Heart right ventricle (tissue), 16 donors: ENCODE measurements around the gene TAGLN3. TPM values are rescaled to one million over a fixed set of nuclear protein-coding genes. Genes with fewer than 3 reads are reported as not detected.

Source experiments
- ATAC-seq, 8 donors: fragments of 200-7000 bp; cut with Tn5 transposase; one replicate each; pipeline ENCODE4 v1.9.1; 2020; ENCODE audit warnings: mild to moderate bottlenecking in 8 of 8, moderate library complexity in 8 of 8, moderate number of reproducible peaks in 1 of 8
- DNase-seq, 2 donors: peaks; one replicate each; pipeline ENCODE4 v3.0.0-alpha.2; 2020
- H3K27ac ChIP-seq, 10 donors: fragments of 200-600 bp; sonication (generic) in 2 of 10; one replicate each; pipeline versions ENCODE4 v1.5.0 to v1.8.0; 2020 to 2022; ENCODE audit warnings: mild to moderate bottlenecking in 3 of 10
- H3K27me3 ChIP-seq, 7 donors: fragments of 200-600 bp; one replicate each; pipeline ENCODE4 v1.8.0; 2021 to 2022; ENCODE audit warnings: mild to moderate bottlenecking in 2 of 7
- H3K36me3 ChIP-seq, 9 donors: fragments of 200-600 bp; sonication (generic) in 1 of 9; one replicate each; pipeline versions ENCODE4 v1.5.0 to v1.8.0; 2020 to 2022; ENCODE audit warnings: mild to moderate bottlenecking in 2 of 9
- H3K4me1 ChIP-seq, 9 donors: fragments of 200-600 bp; sonication (generic) in 1 of 9; one replicate each; pipeline versions ENCODE4 v1.5.0 to v1.8.0; 2020 to 2022; ENCODE audit warnings: mild to moderate bottlenecking in 4 of 9
- H3K4me3 ChIP-seq, 10 donors: fragments of 200-600 bp; sonication (generic) in 2 of 10; one replicate each; pipeline versions ENCODE4 v1.5.0 to v1.8.0; 2020 to 2022; ENCODE audit warnings: mild to moderate bottlenecking in 7 of 10, moderate library complexity in 2 of 10
- H3K9me3 ChIP-seq, 11 donors: fragments of 200-600 bp in 10 of 11; sonication (generic) in 2 of 11; one replicate each; pipeline versions ENCODE4 v1.5.0 to v1.8.0; 2013 to 2022; ENCODE audit warnings: mild to moderate bottlenecking in 2 of 11, control low read depth in 1 of 11, moderate library complexity in 1 of 11
- WGBS, 2 donors: extraction: QIAGEN DNeasy Blood & Tissue Kit; methylation state at CpG; one replicate each; pipeline ENCODE4 v1.1.7; 2013; ENCODE audit warnings: inconsistent platforms in 1 of 2; 5-methylcytosine and 5-hydroxymethylcytosine counted together
- intact Hi-C, 10 donors: fragments of 100-400 bp; cut with DNase I; formaldehyde crosslinking; loops; one replicate each; pipeline versions ENCODE4 v1.11.1 to v1.14.2; 2022
- polyA plus RNA-seq, 2 donors: library from polyadenylated mRNA; stranded (reverse); fragments of 200-250 nt; gene quantifications; one replicate each; pipeline ENCODE4 v1.2.3, GENCODE V29; 2013
- total RNA-seq, 10 donors: library from RNA; stranded (reverse); fragmentation: NEBNext Ultra II Directional in 3 of 10; extraction: Animal tissue kit (Norgen Biotek cat#: 25700) in 3 of 10; gene quantifications; one replicate each; pipeline versions ENCODE4 v1.2.1 to v1.2.4, GENCODE V29; 2021 to 2023
- TF ChIP-seq, protein P1 (sequence below), 9 donors: fragments of 200-600 bp; sonication (generic) in 2 of 9; IDR thresholded peaks; one replicate each; pipeline versions ENCODE4 v1.5.0 to v1.8.0; 2021 to 2022; ENCODE audit warnings: antibody characterized with exemption in 9 of 9, mild to moderate bottlenecking in 5 of 9, moderate library complexity in 1 of 9
- donor health status: Arrhythmogenic right ventricular cardiomyopathy.
- donor health status: ischemic (EF 13 %, LVEDD 7.1; RV severe dilation, severe dysfunction).
- donor health status: healthy with polysubstance abuse.
- donor health status: DM: no; HTN: yes; CAD: no.
- donor health status: DM: no; HTN: no; CAD: no.
- donor health status: ischemic (EF 25% LVEDD 6.9; RV normal size, moderate dysfunction).
- donor health status: ischemic (EF 25% LVEDD 5.7; RV mildly dilated, moderate dysfunction).
- donor health status: healthy.
- donor health status: DM: yes; HTN: yes; CAD: no.
- donor health status: Ischemic cardiomyopathy.
- donor health status: ischemic (EF 35%, LVEDD 5.7; RV mildly dilated, moderate dysfunction).
- donor health status: nonischemic (EF 11% LVEDD 7.7; RV severe dilation, severe dysfunction).
- donor health status: DM: yes; HTN: yes; CAD: no.
- donor health status: PGD.
- donor health status: ischemic (EF 29% LVEDD 5.4; RV normal size, mild dysfunction).
- donor health status: nonischemic (EF 23%, LVEDD 6.1; RV moderate dilation, normal function).

TAGLN3 gene
- total and polyA plus RNA-seq, 12 donors = 0.10 to 1.1 (median 0.58) TPM; not detected in 3

DNA sequence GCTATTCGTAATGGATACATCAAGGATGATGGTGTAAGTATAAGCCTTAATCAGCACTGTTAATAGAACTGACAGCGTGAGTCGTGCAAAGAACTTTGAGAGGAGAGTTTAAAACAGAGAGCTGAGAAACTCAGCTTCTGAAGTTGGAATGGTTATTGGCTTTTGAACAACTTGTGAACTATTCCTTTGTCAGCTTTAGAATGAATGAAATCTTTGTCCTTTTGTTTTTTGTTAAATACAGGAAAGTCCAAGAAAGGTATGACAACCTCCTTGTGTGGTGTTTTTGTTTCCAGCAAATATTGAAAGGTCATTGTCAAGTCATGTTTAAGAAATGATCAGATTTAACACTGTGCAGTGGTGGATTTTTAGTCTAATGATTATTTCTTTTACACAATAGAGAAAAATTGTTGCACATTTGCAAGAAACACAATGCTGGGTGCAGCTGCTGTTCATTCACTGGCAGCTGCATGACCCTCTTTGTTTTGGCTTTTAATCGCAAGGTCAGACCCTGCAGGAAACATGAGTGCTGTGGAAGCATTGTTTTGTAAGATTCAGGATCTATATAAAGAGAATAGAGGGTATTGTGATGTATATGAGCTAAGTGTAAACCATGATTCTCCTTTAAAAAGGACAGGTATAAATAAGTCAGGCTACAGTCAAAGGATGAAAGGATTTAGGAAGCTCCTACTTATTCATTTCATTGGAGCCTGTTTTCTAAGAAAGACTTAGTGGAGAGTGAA lies 41.6 kb upstream of the TAGLN3 start:
- intact Hi-C loops = no loop called here
- H3K36me3 ChIP-seq = peaks cover 0 to 97% (median 13%) of the 10 kb centered on the region in 9 donors
- 50 to 66% methylated on average over 4 of the region's 4 CpGs for WGBS, 2 donors

DNA sequence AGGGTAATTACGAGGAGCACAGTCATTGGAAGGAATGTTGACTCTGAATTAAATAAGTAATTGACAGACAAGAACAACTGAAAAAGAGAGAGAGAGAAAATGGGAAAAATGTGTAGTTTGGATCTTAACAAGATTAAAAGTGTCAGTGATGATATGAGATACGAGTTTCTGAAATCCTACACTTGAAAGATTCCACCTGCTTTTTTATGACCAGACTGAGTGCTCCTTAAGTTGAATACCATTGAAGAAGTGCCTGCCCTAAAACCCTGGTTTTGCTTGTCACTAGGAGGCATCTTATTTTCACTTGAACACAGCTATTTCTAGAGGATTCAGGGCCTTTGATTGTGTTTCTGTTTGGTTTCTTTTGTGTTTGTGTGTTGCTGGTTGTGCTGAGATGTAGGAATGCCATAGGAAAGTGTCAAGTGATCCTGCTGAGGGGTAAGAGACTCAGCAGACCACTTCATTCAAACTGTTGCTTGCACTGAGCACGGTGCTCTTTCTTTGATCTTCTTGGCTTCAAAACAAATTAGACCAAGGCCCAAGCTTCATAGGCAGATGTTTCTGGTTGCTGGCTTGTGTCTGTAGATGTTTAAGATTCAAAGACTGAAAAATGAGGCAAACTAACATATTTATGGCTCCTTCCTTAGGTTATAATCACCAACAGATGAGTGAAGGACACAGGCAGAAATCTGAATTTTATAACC lies 37.1 kb upstream of the TAGLN3 start:
- H3K27me3 ChIP-seq = no peaks in the 10 kb centered on the region
- peak overlapping the region in 1 of 10 donors; percentile 27 for H3K27ac ChIP-seq
- peaks cover 0 to 90% (median 10%) of the 10 kb centered on the region in 9 donors for H3K36me3 ChIP-seq
- no peaks in the 10 kb centered on the region for H3K9me3 ChIP-seq
- TF ChIP-seq, protein P1, sequence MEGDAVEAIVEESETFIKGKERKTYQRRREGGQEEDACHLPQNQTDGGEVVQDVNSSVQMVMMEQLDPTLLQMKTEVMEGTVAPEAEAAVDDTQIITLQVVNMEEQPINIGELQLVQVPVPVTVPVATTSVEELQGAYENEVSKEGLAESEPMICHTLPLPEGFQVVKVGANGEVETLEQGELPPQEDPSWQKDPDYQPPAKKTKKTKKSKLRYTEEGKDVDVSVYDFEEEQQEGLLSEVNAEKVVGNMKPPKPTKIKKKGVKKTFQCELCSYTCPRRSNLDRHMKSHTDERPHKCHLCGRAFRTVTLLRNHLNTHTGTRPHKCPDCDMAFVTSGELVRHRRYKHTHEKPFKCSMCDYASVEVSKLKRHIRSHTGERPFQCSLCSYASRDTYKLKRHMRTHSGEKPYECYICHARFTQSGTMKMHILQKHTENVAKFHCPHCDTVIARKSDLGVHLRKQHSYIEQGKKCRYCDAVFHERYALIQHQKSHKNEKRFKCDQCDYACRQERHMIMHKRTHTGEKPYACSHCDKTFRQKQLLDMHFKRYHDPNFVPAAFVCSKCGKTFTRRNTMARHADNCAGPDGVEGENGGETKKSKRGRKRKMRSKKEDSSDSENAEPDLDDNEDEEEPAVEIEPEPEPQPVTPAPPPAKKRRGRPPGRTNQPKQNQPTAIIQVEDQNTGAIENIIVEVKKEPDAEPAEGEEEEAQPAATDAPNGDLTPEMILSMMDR (IDR thresholded peaks at IDR 0.05) = no peak
- peaks cover 0 to 22% (median 10%) of the 10 kb centered on the region in 9 donors for H3K4me1 ChIP-seq
- DNase-seq (no peak), ATAC-seq (no peak)
- intact Hi-C loops = loop anchor here in 3 of 10 donors (10.0 kb wide), 2 partner anchors 47 to 97 kb away; no protein-coding TSS in a partner anchor
- H3K4me3 ChIP-seq = no peak overlapping the region
- WGBS, 2 donors = 67 to 70% methylated on average over 3 of the region's 3 CpGs

More for the DNA sequence above, 41.6 kb upstream of the TAGLN3 start:
- no peaks in the 10 kb centered on the region for H3K27me3 ChIP-seq
- DNase-seq = no peak
- ATAC-seq = no peak
- peaks cover 0 to 40% (median 9%) of the 10 kb centered on the region in 9 donors for H3K4me1 ChIP-seq
- H3K4me3 ChIP-seq = no peak overlapping the region
- TF ChIP-seq, protein P1 (IDR thresholded peaks at IDR 0.05) = no peak
- no peaks in the 10 kb centered on the region for H3K9me3 ChIP-seq
- peak overlapping the region in 1 of 10 donors; percentile 45 for H3K27ac ChIP-seq

DNA sequence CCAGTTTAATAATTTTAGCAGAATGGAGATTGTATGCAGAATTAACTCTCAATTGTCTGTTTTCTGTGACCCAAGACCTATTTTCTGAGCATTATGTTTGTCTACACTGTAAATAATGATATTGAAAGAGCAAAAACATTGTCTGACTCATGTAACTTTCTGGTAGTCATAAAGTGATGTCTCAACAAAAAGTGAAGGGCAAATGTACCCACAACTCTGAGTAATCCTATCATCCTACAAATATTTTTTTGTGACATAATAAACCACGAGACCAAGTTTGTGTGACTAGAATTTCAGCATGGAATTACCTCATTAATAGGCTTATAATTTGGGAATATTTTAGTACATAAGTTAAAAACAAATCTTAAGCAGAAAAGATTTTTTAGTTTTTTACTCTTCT lies 35.3 kb upstream of the TAGLN3 start:
- intact Hi-C loops = loop anchor here in 3 of 10 donors (10.0 kb wide), 2 partner anchors 49 to 99 kb away; no protein-coding TSS in a partner anchor
- Histone ChIP-seq H3K9me3 (no peaks in the 10 kb centered on the region), H3K27me3 (no peaks in the 10 kb centered on the region), H3K27ac (peak overlapping the region in 1 of 10 donors; percentile 7), H3K4me3 (no peak overlapping the region), H3K36me3 (peaks cover 0 to 86% (median 10%) of the 10 kb centered on the region in 9 donors), H3K4me1 (peaks cover 0 to 26% (median 17%) of the 10 kb centered on the region in 9 donors)
- ATAC-seq (no peak), DNase-seq (no peak)
- WGBS, 2 donors = 75 to 79% methylated on average over 1 of the region's 1 CpG
- TF ChIP-seq, protein P1 (IDR thresholded peaks at IDR 0.05) = no peak

DNA sequence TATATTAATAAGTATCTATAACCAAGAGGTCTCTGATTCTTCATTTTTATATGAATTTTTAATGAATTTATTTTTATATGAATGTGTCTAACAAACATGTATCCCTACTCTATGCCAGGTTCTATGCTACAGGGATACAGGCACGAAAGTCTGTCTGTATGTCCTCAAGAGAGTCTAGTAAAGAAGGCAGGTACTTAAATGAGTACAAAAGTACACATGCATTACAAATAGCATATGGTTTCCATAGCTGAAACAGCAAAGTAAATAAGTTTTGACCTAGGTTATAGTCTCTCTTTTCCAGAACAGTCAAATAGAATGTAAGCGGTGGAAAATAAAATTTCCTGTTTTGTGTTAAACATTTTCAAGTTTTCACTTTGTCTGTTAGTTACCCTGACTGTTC lies 33.2 kb upstream of the TAGLN3 start:
- WGBS, 2 donors = 85 to 86% methylated on average over 2 of the region's 2 CpGs
- no peak for ATAC-seq
- H3K36me3 ChIP-seq = peaks cover 0 to 86% (median 20%) of the 10 kb centered on the region in 9 donors
- TF ChIP-seq, protein P1 (IDR thresholded peaks at IDR 0.05) = no peak
- no peaks in the 10 kb centered on the region for H3K9me3 ChIP-seq
- intact Hi-C loops = loop anchor here (2.0 to 10.0 kb wide), 10 partner anchors 33 to 248 kb away; no protein-coding TSS in a partner anchor
- peaks cover 0 to 47% (median 29%) of the 10 kb centered on the region in 9 donors for H3K4me1 ChIP-seq
- no peaks in the 10 kb centered on the region for H3K27me3 ChIP-seq
- peak overlapping the region in 2 of 10 donors; percentile 2 to 81 for H3K27ac ChIP-seq
- no peak overlapping the region for H3K4me3 ChIP-seq
- no peak for DNase-seq
